ENCODE measurements around the gene DCD.

DCD gene

DNA sequence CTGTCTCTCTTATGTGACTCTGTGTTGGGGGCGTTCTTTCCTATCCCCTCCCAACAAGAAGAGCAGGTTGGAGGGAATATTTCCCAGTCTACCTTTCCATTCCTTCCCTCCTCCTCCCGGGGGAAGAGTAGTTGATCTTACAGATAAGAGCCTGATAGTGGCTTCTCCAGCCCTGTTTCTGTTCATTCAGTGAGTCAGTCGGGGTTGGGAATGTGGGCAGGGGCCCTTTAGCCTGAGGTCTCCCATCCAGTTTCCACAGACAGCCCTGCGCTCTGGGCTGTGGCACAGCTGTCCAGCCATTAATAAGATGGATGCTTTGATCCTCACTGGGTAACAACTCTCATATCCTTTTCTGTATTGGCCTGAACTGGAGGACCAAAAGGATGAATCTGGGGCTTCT lies 41.6 kb downstream of the DCD start:
- DNase-seq (ENCODE audit: low read depth in 2 of 2) = no peak

DNA sequence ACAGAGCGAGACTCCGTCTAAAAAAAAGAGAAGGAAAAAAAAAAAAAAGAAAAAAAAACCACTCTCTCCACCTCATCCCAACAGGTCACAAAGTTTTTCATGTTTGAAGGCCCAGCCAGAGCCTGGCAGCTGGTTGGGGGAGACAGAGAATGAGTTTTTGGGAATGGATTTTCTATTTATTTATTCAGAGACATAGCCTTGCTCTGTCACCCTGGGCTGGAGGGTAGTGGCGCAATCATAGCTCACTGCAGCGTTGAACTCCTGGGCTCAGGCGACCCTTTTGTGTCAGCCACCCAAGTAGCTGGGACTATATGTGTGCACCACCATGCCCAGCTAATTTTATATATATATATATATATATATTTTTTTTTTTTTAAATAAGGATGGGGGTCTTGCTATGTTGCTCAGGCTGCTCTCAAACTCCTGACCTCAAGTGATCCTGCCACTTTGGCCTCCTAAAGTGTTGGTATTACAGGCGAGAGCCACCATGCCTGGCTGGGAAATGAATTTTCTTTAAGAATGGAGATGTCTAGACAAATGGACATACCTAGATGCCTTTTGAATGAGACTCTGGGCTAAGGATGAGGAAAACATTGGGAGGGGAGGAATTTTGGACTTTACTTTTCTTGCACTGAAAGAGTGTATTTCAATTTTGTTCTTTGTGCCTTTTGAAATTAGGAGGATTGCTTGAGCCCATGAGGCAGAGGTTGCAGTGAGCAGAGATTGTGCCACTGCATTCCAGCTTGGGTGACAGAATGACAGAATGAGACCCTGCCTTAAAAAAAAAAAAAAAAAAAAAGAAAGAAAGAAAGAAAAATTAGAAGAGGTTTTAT lies 42.8 kb downstream of the DCD start:
- no peak for DNase-seq (ENCODE audit: low read depth in 2 of 2)

DNA sequence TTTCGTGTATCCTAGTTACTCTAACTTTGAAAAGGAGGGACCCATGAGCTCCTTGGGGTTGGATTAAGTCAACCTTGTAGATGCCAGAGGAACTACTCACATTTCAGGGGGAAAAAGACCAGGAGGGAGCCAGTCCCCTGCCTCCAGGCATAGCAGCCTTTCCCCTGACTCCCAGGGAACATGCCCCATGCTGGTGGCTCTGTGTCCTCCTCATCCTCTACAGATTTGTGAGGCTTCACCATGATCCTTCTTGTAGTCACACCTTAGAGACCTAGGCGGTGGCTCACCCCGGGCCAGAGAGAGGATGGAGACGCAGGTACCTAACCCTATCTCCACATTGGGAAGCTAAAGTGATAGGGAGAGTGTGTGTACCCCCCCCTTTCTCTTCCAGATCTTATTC lies 43.7 kb downstream of the DCD start:
- no peak for DNase-seq (ENCODE audit: low read depth in 2 of 2)

GRCh38 chr12:54603872-54604271 lies 44.3 kb downstream of the DCD start:
- DNase-seq (ENCODE audit: low read depth in 2 of 2) = no peak

- DNase-seq (ENCODE audit: low read depth in 2 of 2) = peak; percentile 23 to 35
Observed at GRCh38 chr12:54603173-54603814, 44.9 kb downstream of the DCD start.

DNA sequence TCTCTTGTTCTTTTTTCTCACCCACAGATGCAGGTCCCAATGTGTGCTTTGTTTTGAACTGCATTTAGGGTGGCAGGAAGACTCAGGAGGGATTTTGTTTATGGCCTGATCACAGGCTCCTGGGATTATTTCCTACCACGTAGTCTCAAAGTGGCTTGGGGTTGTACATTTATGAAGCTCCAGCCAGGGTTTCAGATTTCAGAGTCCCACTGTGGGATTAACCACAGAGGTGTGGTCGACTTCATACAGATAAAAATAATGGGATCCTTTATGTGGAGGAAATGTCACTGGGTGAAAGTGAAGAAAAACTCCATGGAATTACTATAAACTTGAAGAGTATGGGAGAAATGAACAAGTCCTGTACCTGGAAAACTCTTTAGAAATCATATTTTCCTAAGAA lies 45.5 kb downstream of the DCD start:
- no peak for DNase-seq (ENCODE audit: low read depth in 2 of 2)

- DNase-seq (ENCODE audit: low read depth in 2 of 2) = no peak
Observed at GRCh38 chr12:54601841-54602240, 46.3 kb downstream of the DCD start.

DNA sequence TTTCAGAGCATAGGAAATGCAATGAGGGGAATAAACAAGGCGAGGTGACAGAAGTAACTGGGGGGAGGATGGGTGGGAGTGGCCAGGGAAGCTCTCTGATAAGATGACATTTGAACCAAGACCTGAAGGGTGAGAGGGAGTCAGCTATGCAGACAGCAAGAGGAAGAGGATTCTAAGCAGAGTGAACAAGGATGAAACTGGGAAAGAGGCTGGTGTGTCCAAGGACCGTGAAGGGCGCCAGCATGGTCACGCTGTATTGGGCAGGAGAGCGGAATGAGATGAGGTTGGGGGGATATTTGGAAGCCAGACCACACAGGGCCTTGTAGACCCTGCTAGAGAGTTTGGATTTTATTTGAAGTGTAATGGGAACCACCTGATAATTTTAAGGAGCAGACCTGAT lies 49.2 kb downstream of the DCD start:
- DNase-seq (ENCODE audit: low read depth in 2 of 2) = no peak

GRCh38 chr12:54596526-54596946 lies 51.6 kb downstream of the DCD start:
- DNase-seq (ENCODE audit: low read depth in 2 of 2) = peak; percentile 4 to 21

DNA sequence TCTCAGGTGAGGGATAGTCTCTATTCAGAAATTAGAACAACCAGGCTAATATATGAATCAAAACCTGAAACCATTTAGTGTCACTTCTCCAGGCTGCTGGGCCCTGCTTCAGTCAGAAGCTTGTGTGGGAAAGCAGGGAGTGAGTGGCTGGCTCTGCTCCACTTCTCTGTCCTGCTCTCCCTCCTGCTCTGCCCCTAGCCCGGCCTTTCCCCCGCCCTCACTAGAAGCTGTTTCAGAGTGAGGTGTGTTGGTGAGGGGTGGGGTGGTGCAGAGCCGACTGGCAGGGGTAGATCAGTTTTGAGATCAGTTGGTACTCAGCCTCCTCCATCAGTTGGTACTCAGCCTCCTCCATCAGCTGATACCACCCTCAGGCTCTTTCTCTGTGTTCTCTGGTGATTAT lies 52.7 kb downstream of the DCD start:
- DNase-seq (ENCODE audit: low read depth in 2 of 2) = no peak

All from stimulated activated CD8-positive, alpha-beta memory T cell treated with anti-CD3 and anti-CD28 coated beads, Interleukin-15, amount 100 ng/mL, for 48 hours (primary cell).